GM19455 (cell line): ENCODE results near the gene STXBP2.
"Not testable (repeated sequence)": the region's sequence is repeated elsewhere in the genome, so short reads cannot be mapped to it uniquely, and the experiment has no call there.

Experiments used
- ATAC-seq: cut with Tn5 transposase; IDR thresholded peaks from one replicate; pipeline ENCODE4 v1.9.1; 2021; ENCODE audit not compliant: unreplicated experiment

The STXBP2 gene

DNA sequence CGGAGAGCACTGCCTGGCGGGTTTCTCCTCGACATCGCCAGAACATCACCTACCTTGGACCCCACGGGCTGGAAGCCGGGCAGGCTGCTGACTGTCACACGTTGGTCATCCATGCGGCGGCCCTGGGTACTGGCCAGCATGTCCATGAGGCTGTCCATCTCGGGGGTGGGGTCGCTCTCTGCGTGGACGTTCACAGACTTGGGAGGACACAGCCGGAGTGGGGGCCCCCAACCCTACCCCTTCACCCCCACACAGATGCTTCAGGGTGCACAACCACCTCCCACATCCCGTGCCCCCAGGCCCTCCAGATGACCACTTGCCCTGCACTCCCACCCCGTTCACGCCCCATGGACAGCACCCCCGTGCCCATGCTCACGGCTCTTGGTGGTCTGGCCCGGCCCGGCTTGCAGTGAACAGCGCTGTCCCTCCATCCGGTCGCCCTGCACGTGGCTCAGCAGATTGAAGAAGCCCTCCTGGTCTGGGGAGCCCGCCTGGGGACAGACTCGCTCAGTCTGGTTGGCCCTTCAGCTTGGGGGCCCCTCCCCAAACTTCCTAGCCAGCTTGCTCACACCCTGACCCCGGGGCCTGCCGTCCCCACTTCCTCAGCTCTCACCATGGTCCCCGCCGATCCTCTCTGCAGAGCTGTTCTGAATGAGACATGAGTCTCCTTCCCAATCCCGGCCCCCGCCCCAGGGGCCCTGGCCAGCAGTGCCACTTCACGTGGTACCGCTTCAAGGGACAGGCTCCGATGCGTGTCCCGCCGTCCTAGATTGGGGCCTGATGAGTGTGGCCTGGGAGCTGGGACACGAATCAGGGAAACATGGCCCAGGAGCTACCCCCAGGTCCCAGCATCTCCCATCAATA, 4.3 kb upstream of the STXBP2 start:
- no peak for ATAC-seq

DNA sequence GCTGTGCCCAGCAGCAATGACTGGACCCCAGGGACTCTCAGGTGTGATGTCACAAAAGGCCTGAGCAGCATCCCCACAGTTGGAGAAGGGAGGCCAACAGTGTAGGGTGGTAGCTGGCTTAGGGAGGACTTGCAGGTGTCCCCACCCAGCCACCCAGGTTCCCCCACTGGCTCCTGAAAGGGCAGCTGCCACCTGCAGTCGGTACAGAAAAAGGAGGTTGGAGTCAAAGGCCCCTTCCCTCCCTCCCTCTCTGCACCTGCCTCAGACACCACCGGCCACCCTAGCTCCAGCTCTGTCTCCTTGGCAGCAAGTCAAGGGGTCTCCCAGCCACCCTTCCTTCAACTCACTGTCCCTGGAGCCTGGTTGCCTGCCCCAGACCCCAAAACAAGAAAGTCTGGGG, 3.2 kb upstream of the STXBP2 start, which contains the start of gene PCP2:
TSS of gene PCP2 (minus strand) at position 22 of the 400 bp plus-strand sequence. CDS start 262 bp downstream, outside the sequence.
- ATAC-seq: no peak

DNA sequence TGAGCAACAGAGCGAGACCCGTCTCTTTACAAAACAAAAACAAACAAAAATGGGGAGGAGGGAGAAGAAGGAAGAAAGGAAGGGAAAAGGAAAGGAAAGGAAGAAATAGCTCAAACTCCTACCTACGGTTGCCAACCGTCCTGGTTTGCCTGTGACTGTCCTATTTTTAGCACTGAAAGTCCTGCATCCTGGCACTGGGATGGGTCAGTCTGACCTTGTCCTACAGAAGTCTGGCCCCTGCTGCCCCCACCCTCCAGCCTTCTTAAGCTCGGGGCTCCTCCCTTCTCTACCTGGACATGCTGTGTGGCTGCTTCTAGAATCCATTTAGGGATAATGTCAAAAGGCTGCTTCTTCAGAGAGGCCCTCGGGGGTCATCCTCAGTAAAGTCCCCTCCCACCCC, 1.2 kb upstream of the STXBP2 start:
- no peak for ATAC-seq

DNA sequence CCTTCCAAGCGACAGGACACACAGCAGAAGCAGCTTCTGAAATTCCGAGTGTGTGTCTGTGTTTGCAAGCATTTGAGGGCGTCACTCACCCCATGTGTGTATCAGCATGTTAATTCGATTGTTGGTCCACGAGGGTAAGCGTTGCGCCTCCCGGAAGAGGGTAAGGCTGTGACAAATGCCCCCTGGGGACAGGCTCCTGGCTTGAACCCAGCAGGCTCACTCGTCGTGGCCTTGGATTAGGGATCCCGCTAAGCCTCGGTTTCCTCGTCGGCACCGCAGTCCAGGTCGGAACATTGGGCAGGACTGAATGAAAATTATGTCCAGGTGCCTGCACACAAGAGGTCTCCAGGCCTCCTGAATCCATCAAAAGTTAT, 606 bp upstream of the STXBP2 start:
- no peak for ATAC-seq

DNA sequence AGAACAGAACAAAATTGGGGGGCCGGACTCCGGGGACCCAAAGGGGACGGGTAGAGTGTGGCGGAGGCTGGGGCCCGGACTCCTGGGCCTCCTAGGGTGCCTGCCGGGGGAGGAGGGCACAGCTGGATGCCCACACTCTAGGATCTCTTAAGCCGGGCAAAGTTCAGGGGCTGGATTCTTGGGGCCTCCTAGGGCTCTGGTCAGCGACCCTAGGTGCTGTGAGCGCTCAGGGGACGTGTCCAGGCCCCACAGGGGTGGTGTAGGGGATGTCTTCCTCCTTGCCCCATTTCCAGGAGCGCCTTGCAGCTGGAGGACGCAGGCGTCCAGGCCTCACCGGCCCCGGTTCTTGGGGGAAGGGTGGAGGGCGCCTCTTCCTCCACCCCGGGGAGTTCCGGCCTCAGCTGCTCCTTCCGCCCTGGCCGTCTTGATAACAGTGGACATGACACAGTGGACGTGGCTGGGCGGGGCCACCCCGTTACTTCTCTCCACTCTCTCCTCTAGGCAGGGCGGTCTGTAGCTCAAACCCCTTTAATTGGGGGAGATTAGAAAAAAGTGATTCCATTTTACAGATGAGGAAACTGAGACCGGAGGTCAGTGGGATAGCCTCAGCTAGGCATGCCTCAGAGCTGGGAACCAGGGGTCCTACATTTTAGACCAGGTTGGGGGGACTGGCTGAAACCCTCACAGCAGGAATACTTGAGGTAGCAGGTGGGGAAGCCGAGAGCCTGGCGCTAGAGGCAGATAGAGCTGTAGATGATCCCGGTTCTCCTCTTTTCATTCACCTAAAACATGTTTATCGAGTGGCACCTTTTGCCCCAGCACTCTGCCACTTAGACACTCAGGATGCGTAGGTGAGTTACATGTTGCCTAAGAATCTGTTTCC, 705 bp downstream of the STXBP2 start:
- ATAC-seq: no peak

DNA sequence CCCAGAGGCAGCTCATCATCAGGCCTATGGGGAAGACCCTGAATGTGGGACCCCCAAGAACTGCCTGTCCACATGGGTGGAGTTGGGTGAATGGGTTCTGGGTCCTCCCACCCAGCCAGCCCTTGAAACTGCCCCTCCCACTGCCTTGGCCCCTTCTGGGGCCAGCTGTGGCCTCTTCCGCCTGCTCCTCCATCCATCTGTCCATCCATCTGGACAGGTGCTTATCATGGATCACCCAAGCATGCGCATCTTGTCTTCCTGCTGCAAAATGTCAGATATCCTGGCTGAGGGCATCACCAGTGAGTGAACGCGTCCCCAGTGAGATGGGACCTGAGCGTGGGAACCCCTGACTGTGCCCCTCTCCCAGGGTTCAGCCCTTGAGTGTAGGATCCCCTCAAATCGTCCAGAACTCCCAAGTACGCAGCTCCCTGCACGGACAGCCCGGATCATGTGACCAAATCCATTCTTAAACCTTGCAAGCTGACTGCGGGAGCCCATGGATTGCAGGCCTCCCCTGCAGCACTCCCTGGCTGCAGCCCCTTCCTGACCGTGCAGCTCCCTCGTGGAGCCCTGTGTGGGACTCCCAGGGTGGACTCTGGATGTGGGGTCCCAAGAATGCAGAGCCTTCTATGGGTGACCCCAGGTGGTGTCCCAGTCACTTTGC, 2.0 kb downstream of the STXBP2 start:
- no peak for ATAC-seq

DNA sequence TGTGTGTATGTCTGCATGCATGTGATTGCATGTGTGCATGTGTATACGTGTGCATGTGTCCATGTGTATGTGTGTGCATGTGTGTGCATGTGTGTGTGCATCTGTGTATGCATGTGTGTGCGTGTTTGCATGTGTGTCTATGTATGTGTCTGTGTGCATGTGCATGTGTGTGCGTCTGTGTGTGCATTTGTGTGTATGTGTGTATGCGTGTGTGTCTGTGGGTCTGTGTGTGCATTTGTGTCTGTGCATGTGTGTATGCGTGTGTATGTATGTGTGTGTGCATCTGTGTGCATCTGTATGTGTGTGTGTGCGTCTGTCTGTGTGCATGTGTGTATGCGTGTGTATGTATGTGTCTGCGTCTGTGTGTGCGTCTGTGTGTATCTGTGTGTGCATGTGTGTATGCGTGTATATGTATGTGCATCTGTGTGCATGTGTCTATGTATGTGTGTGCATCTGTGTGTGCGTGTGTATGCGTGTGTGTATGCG, 3.0 kb downstream of the STXBP2 start:
- ATAC-seq: no peak

DNA sequence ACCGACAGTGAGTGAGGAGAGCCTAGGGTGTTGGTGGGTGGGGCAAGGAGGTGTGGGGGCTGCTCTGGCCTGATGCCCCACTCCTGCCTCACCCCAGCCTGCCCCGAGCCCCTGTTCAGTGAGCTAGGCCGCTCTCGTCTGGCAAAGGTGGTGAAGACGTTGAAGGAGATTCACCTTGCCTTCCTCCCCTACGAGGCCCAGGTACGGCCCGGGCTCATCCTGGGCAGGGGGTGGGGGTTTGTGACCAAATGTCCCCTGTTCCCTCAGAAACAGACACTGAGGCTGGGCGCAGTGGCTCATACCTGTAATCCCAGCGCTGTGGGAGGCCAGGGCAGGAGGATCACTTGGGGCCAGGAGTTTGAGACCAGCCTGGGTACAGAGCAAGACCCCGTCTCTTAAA, 3.9 kb downstream of the STXBP2 start:
- ATAC-seq: no peak

DNA sequence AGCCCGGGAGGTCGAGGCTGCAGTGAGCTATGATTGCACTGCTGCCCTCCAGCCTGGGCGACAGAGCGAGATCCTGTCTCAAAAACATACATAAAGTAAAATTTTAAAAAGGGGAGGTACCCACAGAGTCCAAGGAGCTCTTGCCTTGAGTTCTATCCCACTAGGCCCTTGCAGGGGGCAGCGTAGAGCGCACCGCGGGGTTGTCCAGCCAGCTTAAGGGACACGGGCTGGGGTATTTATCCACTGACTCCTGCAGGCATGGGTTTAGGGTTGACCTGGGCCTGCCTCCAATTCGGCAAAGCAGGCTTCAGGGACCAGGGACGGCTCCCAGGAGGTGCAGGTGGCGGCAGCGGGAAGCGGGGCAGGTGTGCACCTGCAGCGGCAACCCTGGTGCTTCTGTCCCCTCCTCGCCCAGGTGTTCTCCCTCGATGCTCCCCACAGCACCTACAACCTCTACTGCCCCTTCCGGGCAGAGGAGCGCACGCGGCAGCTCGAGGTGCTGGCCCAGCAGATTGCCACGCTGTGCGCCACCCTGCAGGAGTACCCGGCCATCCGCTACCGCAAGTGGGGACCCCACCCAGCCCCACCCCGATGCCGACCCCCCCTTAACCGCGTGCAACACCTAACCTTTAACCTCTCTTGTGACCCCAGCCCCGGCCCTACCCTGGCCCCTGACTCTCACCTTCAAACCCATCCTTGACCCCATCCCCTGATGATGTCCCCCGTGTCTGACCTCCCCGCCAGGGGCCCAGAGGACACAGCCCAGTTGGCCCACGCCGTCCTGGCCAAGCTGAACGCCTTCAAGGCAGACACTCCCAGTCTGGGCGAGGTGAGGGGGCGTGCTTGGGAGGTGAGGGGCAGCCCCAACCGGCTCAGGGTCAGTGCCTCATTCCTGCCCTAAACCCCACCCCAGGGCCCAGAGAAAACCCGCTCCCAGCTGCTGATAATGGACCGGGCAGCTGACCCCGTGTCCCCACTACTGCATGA, 4.7 kb downstream of the STXBP2 start:
- ATAC-seq: no peak

DNA sequence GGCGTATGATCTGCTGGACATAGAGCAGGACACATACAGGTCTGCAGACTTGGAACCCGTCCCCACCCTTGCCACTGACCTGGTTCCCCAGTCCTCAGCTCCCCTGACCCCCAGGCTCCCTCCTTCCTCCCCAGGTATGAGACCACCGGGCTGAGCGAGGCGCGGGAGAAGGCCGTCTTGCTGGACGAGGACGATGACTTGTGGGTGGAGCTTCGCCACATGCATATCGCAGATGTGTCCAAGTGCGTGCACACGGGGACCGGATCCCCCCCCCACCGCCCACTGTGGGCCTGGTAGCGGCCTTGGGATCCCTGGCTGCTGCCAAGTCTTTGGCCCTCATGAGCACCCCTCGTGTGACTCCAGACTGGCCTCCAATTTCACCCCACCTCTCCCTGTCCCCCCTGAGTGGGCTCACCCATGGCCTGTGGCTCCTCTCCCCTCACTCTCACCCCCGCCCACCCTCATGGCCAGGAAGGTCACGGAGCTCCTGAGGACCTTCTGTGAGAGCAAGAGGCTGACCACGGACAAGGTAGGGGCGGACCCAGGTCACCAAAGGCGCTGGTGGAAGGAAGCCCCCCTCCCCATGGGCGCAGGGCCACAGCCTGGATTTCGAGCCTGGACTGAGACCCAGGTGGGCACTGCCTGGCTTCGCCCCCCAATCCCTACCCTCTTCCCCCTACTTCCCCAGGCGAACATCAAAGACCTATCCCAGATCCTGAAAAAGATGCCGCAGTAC, 5.6 kb downstream of the STXBP2 start:
- no peak for ATAC-seq

DNA sequence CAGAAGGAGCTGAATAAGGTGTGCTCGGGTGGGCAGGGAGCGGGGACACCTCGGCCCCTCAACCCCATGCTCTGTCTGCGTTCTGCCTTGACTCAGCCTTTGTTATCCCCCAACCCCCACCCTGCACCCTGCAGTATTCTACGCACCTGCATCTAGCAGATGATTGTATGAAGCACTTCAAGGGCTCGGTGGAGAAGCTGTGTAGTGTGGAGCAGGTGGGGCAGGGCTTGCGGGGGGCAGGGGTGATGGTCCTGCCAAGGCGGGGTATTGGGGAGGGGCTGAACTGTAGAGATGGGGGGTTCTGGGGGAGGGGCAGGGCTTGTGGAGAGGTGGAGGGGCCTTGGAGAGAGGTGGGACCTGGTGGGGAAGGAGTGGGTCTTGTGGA, 6.1 kb downstream of the STXBP2 start:
- no peak for ATAC-seq

DNA sequence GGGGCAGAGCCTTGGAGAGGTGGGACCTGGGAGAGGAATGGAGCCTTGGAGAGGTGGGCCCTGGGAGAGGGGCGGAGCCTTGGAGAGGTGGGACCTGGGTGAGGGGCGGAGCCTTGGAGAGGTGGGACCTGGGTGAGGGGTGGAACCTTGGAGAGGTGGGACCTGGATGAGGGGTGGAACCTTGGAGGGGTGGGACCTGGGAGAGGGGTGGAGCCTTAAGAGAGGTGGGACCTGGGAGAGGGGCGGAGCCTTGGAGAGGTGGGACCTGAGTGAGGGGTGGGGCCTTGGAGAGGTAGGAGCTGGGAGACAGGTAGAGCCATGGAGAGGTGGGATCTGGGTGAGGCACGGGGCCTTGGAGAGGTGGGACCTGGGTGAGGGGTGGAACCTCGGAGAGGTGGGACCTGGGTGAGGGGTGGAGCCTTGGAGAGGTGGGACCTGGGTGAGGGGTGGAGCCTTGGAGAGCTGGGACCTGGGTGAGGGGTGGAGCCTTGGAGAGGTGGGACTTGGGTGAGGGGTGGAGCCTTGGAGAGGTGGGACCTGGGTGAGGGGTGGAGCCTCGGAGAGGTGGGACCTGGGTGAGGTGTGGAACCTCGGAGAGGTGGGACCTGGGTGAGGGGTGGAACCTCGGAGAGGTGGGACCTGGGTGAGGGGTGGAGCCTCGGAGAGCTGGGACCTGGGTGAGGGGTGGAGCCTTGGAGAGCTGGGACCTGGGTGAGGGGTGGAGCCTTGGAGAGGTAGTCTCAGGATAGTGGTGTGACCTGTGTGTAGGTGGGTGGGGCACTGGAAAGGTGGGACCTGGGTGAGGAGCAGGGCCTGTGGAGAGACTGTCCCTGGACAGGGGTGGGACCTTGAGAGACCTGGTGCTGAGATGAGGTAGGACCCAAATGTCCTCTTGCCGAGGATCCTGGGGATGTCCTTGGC, 7.0 kb downstream of the STXBP2 start:
- ATAC-seq: not testable (repeated sequence)

DNA sequence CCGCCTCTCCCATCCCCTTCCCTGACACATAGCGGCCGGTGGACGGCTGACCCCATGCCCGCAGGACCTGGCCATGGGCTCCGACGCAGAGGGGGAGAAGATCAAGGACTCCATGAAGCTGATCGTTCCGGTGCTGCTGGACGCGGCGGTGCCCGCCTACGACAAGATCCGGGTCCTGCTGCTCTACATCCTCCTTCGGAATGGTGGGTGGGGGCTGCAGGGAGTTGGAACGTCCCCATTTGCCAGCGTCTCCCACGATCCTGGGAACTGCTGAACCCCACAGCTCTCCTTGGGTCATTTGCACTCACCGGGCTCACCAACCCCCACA, 7.6 kb downstream of the STXBP2 start:
- no peak for ATAC-seq

DNA sequence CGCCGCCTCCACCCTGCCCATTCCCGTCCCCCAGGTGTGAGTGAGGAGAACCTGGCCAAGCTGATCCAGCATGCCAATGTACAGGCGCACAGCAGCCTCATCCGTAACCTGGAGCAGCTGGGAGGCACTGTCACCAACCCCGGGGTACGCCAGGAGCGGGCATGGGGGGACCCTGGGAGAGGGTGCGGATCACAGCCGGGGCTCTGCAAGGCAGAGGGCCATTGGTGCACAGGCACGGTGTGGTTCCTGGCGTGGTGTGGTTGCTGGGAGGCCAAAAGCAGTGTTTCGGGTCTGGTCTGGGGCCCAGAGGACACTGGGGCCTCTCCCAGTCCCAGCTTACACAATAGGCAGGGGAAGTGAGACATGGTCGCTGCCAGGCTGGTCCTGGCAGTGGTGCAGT, 8.3 kb downstream of the STXBP2 start:
- no peak for ATAC-seq

DNA sequence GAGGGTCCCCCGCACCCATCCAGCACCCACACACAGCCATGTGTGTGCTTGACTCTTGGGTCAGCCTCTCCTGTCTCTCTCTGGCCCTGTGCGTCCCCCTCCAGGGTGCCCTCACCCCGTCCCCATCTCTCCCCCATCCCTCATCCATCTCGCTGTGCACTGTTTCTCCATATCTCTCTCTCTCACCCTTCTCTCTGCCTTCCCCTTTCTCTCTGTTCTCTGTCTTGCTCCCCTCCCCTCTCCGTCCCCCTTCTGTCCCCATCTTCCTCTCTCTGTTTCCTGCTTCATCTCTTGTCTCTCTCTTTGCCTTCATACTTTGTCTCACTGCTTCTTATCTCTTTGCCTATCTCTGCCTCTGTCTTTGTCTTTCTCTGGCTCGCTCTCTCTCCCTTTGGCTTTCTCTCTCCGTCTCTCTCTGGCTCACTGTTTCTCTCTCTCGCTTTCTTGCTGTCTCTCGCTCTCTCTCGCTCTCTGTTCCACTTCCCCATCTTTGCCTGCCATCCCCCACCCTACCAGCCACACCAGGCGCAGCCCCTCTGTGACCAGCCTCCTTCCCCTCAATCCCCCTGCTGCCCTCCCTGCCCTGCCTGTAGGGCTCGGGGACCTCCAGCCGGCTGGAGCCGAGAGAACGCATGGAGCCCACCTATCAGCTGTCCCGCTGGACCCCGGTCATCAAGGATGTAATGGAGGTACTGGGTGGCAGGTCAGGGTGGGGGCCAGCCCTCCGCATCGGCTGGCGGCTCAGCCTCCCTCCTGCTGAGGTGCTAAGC, 8.9 kb downstream of the STXBP2 start:
- ATAC-seq: no peak

DNA sequence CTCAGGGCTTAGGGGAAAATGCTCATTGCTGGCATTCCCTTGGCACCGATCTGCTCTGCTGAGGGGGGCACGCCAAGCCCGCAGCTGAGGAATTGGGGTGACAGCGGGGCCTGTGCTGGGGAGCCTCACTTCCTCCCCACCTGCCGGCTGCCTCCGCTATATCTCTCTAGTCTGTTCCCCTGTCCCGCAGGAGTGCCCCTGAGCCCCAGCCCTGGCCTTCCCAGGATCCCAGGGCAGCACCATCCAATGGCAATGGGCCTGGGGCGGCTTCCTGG, 9.5 kb downstream of the STXBP2 start:
- no peak for ATAC-seq

DNA sequence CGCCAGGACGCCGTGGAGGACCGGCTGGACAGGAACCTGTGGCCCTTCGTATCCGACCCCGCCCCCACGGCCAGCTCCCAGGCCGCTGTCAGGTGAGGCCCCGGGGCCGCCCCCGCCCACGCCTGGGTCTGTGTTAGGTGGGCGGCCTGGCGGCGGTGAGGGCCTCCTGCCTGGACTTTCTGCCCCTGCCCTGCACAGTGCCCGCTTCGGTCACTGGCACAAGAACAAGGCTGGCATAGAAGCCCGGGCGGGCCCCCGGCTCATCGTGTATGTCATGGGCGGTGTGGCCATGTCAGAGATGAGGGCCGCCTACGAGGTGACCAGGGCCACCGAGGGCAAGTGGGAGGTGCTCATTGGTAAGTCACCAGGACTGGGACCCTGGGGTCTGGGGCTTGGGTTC, 10.2 kb downstream of the STXBP2 start:
- ATAC-seq: no peak
